Astrocyte (in vitro differentiated cells and primary cell): ENCODE data around the gene LGALS8. TPM values are rescaled to one million over a fixed set of nuclear protein-coding genes. Genes with fewer than 3 reads are reported as not detected.

Source experiments
- total RNA-seq: library from RNA; stranded (reverse); gene quantifications from 2 replicates; pipeline ENCODE4 v1.2.1, GENCODE V29; 2021

Gene LGALS8
- total RNA-seq, 1 donor from 2014 or later = 27.9 TPM

Other genes starting within 250 kb of the LGALS8 start
- 1.5 and 2.0 TPM in 2 replicates for gene ERO1B, start 242.0 kb upstream of the LGALS8 start, total RNA-seq
- 0.98 and 2.2 TPM in 2 replicates for gene EDARADD, start 129.7 kb upstream of the LGALS8 start, total RNA-seq
- 37.8 and 43.3 TPM in 2 replicates for gene HEATR1, start 80.5 kb downstream of the LGALS8 start, total RNA-seq
- gene ACTN2, start 162.5 kb downstream of the LGALS8 start, total RNA-seq = 0.89 and 0.99 TPM in 2 replicates